ENCODE measurements around the gene ALOX15.

DNA sequence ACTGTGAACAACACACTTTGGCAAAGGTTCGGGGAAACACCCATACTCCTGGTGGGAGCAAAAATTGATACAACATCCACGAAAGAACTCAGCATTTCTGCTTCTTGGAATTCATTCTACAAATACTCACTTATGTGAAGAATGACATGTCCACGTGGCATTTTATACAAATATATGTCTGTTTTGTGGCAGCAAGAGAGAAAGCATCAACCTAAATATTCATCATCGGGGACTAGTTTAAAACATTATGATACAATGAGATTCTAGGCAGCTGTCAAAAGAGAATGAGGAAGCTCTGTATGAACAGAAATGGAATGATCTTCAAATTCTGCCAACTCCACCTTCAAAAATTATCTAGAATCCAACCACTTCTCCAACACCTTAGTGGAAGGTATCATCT is 25.7 kb upstream of the ALOX15 start:
- TF ChIP-seq, protein P1, sequence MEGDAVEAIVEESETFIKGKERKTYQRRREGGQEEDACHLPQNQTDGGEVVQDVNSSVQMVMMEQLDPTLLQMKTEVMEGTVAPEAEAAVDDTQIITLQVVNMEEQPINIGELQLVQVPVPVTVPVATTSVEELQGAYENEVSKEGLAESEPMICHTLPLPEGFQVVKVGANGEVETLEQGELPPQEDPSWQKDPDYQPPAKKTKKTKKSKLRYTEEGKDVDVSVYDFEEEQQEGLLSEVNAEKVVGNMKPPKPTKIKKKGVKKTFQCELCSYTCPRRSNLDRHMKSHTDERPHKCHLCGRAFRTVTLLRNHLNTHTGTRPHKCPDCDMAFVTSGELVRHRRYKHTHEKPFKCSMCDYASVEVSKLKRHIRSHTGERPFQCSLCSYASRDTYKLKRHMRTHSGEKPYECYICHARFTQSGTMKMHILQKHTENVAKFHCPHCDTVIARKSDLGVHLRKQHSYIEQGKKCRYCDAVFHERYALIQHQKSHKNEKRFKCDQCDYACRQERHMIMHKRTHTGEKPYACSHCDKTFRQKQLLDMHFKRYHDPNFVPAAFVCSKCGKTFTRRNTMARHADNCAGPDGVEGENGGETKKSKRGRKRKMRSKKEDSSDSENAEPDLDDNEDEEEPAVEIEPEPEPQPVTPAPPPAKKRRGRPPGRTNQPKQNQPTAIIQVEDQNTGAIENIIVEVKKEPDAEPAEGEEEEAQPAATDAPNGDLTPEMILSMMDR (IDR thresholded peaks at IDR 0.05), result no peak
- no peak for TF ChIP-seq POLR2A (IDR thresholded peaks at IDR 0.05)
